Stimulated activated CD8-positive, alpha-beta memory T cell treated with anti-CD3 and anti-CD28 coated beads, Interleukin-7, amount 100 ng/mL, for 4 hours (primary cell): ENCODE results near the gene SMIM1.

Experiments
- DNase-seq, 2 donors: peaks; one replicate each; pipeline ENCODE4 v3.0.0-alpha.2; 2020; ENCODE audit warnings: low read depth in 2 of 2

Gene SMIM1

DNA sequence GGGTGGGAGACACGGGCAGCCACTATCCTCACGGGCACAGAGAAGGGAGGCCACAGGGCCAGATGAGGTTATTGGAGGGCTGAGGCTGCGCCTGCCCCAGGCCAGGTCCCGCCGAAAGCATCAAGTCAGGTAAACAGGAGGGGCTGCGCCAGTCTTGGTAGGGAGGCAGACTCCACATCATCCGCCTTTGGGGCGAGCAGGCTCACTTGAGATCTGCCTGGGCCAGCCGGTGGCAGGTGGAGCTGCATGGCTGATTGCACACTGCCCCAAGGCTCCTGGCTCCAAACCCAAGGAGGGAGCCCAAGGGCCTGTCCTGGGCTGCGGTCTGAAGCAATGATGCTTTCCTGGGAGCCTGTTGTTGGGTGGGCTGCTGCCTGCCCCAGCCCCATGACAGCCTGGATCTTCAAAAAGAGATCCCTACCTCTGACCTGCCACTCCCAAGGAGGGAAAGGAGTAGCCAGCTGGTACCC, 4.6 kb downstream of the SMIM1 start:
- DNase-seq = no peak

DNA sequence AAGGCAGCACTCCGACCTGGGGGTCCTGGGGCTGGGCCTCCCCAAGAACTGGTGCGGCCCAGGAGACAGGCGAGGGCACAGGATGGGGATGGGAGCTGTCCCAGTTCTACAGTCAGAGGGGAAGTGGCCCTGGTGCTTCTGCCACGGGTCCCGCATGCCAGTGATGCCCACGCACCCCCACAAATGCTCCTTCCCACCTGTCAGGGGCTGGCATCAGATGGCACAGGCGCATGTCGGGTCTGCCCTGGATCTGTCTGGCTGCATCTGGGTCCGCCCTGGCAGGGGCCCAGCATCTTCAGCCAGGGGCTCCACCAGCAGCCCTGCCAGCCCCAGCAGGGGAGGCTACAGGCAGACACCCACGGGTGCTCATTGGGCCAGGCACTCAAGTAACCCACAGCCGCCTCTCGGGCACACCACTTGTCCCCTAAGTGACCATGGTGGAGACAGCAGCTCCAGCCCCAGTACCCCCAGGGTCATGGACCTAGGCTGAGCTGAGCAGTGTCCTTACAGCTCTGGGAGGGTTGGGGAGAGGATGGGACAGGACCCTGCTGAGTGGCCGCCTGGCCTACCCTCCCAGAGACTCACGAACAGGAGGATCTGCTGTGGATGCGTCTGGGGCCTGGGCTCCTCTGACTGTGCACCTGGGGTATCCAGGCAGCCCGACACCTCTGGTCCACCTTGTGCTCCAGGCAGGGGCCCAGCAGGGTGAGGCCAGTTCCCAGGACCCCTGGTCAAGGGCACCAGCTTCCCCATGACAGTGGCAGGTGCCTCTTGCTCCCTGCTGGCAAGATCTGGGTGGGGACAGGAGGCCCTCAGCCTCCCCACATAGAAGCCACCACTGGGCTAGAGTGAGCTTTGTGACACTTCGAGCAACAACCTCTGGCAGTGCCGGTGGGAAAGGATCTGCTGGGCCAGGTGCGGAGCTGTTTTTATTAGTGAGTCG, 5.4 kb downstream of the SMIM1 start:
- no peak for DNase-seq

DNA sequence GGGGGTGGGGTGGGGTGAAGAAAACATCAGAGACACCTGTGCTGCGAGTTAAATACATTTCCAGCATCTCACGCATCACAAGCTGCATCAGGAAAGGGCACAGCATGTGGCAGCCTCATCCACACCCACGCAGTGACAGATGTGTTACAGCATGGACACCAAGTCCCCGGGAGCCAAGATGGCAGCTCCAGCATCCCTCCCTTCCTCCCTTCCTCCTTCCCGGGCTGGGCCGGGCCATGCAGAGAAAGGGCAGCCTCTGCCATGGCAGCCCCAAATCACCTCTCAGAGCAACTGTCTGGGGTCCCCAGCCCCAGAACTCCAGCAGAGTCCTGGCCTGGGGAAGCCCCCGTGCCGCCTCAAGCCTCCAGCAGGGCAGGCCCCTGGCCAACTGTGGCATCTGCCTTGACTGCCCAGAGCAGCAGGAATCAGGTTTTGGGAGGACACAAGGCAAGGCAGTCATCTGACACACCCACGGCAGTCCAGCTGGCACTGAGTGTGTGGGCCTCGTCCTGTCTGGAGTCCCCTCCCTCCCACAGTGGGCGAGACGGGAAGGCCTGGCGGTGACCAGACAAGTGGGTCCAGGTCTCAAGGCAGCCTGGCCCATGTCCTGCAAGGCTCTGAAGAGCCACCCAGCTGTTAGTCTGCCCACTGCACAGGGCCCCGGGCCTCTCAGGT, 6.2 kb downstream of the SMIM1 start:
- DNase-seq = no peak

DNA sequence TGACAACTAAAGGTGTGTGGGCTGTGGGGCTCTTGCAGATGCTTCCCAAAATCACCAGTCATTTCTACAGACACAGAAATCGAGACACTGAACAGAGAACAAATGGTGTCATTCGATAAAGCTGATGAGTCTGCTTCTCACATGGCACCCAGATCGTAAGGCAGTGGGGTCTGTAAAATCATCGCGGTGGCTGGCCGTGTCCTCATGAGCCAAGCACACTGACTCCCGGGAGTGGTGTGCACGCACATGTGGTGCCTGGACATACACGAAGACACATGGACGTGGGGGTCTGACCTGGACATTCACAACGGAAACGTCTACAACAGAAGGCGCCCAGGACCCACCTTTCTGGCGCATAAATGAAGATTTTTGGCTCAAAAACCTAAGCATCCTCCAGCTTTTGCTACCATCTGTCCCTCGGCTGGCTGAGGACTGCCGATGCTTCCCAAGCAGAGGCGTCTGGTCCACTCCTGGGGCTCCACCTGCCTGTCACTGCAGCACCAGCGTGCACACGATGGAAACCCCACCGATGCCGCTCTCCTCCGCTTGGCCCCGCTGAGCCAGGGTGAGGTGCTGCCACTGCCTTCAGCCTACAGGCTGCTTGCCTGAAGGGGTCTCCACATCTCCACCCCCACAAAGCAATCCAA, 6.8 kb downstream of the SMIM1 start:
- no peak for DNase-seq

DNA sequence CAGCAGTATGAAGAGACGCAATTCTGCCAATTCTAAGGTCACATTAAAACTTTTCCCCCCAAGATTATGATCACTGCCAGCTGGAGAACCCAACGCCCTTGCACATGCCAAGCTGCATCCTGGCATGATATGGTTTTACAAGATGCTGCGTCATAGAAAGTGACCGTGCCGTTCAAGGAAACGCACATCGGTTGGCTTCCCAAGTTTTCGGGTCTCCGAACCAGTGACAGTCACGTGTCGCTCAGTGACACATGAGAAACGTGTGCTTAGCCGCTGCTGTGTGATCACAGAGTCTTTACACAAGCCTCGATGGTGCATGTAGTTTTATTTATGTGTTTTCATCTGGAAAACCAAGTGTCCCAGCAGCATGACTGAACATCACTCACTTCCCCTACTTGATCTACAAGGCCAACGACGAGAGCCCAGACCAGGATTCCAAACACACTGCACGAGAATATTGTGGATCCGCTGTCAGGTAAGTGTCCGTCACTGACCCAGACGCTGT, 7.4 kb downstream of the SMIM1 start:
- DNase-seq = no peak

DNA sequence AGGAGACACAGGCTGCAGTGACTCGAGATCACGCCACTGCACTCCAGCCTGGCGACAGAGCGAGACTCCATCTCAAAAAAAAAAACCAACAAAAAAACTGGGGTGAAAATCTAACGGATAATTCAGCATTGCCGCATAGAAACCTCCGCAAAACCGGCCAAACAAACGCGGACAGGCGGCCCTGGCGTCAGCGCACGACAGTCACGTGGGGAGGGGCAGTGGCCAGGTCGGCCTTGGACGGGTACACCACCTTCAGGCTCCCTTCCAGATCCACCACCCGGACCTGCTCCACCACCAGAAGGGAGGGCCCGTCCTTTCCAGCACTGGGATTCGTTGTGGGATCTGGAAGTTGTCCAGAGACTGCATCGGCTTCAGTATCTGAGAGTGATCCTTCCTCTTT, 8.4 kb downstream of the SMIM1 start:
- DNase-seq = no peak

DNA sequence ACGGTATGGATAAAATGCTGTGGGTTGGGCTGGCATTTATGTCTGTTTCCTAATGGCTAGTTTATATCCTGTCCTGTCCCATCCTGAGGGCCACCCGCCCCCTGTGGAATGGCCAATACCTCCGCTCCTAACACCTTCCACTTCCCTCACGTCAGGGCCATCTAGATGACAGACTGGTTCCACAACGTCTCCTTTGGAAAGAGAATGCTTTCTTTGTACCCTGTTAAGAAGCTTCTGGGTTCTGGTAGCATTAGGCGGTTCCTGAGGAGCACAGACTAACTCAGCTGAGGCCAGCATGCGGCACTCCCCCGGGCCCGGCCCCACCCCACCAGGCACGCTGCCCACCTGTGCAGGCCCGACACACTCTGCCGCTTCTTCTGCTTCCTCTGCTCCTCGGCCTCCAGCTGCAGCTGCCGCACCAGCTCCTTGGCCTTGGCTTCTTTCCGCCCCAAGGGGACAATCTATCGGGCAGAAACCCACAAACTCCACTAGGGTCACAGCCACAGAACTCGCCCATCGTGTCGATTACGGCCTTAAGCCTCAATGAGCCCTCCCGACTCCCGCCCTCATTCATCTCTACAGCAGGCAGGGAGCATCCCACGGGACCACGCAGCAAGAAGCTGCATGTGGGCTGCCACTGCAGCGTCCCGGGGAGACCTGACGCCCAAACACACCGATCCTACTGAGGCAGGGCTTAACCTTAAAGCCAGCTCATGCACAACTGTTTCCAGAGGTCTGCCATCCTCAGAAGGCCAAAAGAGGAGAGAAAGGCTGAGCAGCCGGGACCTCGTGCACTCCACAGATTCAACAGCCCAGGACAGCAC, 11.3 kb downstream of the SMIM1 start:
- no peak for DNase-seq

DNA sequence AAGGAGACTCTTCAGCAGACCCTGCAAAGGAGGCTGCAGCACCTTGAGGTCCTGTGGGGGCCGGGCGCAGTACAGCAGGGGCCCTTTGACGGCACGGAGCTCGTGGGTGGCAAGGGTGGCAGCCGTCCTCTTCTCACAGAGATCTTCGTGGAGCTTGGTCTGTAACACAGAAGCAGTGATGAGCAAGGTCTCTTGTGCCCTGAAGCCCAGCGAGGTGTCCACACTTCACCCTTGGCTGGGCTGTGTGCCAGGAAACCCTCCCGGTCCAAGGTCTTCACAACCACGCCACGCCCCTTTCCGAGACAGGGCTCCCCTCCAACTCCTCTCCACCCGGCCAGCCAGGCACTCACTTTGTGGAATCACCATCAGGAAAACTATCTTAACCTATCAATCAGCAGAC, 12.5 kb downstream of the SMIM1 start:
- no peak for DNase-seq

DNA sequence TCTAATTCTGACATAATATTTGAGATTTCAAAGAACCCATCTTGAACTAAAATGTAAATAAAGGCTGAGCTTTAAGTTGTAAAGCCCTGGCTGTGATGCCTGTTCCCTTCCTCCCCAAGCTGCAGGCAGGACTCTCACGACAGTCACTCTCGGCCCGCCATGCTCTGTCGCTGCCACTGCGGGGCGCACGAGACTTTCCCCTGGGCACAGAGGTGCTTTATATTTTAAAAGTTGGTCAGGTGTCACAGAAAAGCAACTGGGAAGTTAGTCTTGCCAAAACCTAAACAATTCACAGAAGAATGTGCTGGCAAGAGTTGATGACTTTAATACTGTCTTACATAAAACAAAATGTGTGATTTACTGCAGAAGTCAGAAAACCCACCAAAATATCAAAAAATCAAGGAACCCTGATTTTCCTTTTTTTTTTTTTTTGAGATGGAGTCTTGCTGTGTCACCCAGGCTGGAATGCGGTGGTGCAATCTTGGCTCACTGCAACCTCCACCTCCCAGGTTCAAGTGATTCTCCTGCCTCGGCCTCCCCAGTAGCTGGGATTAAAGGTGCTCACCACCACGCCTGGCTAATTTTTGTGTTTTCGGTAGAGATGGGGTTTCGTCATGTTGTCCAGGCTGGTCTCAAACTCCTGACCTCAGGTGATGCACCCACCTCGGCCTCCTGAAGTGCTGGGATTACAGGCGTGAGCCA, 13.1 kb downstream of the SMIM1 start:
- DNase-seq = no peak

DNA sequence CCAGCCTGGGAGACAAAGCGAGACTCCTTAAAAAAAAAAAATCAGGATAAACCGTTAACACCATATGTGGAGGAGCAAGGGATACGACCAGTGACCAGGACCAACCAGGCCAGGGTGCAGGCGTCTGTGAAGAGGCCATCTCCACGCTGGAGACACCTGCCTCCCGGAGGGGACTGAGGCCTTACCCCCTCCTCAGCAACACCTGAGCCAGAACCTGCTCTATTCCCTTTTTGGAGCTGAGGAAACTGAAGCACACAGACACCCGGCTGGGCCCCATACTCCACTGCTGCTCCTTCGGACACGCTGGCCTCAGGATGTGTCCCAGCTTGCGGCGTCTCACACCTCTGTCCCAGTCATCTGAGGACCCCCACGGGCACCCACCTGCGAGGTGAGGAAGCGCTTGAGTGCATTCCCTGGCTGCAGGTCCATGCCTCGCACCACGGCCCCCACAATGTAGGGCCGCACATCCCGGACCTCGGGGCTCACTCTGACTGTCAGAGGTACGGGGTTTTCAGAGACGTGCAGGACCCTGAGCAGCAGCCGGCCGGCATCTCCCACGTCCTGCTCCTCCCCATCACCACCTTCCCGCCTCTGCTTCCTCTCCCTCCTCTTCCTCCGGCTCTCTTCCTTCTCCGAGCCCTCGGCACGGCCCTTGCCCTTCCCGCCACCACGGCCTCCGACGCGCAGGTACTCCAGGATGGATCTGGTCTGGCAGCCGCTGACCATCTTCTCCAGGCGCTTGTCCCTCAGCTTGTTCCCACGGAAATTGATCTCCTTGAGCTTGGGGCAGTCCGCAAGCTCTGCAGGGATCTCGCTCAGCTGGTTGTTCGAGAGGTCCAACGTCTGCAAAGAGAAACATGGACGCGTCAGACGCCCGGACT, 14.2 kb downstream of the SMIM1 start:
- DNase-seq = no peak

DNA sequence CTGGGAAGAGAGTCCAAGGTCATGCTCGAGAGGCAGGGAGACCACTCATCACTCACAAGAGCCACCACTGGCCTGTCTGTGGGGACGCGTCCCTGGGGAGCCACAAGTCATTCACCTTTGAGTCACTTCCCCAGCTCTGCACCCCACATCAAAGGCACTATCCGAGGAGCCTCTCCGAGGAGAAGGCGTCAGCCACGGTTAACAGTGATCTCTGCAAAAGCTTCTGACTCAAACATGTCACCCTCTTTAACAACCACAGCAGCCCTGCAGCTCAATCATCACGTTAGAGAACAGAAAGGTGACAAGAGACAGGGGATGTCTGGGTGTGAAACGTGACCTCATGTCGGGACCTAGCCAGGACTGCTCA, 14.8 kb downstream of the SMIM1 start:
- DNase-seq = peak in 1 of 2 donors; percentile 34

DNA sequence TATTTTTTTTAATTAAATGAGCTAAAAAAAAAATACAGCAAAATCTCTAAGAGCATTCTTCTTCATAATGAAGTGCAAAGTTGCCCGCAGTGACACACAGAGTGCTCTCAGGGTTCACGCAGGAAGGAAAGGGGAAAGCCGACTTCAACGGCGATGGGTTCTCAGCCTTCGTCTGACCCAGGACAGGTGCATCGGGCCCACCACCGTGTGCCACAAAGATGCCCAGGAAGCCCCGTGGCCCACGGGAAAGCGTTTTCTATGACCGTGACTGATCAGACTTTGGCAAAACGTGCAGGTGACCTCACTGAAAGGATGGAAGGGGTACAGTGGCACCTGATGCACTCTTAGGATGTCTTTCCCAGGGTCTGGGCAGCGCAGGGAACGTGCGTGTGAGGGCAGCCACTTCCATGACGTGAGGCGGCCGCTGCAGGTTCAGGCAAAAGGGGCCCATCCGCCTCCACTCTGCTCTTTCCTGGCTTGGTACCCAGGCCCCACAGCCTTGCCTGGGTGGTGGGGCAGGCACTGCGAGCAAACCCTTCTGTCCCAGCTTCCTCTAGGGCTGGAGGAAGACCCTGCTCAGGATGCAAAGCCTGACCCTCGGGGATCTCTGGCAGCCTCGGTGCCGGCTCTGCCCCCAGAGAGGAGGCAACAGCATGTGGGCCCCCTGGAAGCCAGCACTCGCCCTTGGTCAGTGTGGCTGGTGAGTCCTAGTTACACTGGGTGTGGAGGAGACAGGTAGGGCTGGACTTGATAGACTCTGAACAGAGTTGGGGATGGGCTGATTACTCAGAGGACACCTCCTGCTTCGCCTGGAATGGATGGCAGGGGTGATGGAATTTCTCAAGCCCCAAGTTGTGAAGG, 15.4 kb downstream of the SMIM1 start:
- no peak for DNase-seq

DNA sequence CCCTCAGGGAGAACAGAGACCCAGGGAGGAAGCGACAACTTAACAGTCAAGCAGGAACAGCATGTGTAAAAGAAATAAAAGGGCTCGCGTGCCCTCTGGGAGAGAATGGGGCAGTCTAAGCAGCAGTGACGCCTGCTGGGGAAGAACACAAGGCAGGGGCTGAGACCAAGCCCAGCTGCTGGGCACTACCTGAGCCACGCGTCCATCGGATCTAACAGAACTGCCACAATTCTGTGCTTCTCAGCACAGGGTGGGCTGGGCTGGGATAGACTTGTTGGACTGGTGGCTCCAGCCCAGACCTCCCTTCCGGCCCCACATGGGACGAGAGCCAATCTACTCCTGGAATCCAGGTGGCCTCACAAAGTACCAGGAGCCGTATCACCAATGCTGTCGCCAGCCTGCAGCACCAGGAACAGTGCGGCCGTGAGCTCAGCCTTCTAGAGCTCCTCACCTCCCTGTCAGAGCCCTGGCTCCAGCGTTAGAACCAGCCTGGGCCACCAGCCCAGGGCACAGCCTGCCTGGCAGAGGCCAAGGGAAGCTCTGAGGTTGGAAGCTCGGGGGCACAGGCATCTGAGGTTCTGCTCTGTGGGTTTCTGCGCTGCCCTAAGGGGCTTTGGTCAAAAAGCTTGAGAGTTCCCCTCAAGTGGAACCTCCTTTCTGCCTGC, 16.3 kb downstream of the SMIM1 start:
- DNase-seq = no peak

DNA sequence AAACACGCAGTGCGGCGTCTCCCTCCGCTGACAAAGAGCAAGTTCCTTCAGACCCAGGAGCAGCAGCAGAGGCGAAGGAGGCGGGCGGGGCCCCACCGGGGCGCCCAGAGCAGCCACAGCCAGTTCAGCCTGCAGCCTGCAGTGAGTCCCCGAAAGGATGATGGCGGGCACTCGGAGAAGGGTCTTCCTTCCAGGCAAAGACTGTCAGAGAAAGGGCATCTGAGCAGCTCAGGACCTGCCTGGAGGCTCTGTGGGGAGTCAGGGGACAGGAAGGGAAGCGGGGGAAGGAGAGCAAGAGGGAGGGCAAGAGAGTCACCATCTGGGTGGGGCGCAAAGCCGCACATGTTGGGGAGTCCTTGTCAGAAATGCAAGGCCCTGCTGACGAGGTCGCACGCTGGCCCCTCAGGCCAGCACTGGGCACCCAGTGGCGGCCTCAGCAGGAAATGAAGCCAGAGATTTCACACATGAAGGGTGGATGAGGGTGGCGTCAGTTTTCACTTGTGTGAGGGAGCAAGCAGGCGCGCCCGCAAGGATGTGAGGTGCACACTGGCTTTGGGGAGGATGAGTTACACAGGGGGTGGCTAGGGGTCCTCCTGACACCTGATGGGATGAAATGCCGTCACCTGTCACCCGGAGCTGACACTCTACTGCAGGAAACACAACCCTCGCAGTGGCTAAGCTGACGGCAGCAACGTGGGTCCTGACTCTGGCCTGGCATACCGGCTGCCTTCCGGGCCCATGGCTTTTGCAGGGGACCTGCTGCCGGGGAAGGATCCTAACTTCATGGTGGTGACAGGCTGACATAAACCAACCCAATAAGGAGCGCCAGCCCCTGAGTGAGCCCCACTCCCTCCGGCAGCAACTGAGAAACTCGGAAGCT, 17.1 kb downstream of the SMIM1 start:
- no peak for DNase-seq

DNA sequence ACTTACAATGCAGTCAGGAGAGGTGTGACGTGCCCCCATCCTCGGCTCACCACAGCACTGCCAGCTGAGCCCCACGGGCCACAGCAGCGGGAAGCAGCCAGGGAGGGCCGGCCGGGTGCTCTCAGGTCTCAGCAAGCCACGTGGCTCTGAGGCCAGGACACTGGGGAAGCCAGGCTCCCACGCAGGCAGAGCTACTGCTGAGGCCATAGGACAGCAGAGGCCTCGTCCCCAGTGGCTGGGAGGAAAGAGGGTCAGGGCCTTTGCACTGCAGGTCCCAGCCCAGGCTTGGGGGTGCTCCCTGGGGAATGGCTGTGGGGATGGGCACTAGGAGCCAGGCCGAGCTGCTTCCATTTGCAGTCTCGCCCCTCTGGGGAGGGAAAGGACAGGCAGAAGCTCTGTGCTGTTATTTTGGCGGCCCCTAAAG, 18.0 kb downstream of the SMIM1 start:
- DNase-seq = no peak

DNA sequence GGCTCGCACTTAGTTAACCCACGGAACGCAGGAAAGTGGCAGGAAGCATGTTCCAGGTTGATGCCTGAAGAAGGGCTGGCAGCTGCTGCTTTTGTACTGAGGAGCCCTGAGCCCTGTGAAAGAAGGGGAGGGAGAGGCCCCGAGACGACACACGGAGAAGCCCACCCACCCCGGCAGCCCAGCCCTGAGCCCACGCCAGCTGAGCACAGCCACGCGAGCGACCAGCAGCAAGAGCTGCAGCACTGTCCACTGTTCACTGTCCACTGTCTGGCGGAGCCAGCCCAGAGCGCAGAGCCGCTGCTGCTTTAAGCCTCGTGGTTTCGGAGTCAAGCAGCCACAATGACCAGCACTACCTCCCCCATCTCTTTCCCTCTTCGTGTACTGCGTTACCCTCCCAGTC, 18.4 kb downstream of the SMIM1 start:
- no peak for DNase-seq

DNA sequence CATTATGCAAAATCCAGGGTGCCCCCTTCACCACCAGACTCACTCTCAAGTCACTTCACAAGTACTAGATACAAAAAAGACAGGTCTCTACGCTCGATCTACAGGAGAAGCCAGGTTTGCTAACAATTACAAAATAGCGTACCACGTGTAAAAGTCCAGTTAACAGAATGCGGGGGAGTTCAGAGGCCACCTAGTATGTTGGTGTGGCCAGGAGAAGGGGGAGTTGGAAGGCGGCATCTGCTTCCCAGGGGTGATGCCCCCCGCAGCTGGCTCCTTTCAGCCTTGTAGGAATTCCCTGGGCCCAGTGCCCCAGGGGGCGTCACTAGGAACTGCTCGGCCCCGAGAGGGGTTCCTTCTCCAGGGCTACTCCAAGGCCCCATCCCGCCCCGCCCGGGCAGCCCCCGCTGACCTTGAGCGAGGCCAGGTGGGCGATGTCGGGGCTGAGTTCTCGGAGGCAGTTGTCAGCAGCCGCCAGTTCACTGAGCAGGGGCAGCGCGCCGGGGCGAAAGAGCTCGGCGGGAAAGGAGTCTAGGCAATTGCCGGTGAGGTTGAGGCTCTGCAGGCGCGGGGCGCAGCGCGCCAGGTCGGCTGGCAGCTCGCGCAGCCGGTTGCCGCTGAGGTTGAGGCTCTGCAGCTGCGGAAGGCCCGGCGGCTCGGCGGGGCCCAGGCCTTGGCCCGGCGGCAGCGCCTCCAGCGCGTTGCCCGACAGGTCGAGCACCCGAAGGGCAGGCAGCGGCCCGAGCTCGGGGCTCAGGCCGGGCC, 23.1 kb downstream of the SMIM1 start:
- DNase-seq = no peak
